Effector memory CD4-positive, alpha-beta T cell (primary cell): ENCODE measurements around the gene ARHGAP24.
"Not testable (repeated sequence)": the region's sequence is repeated elsewhere in the genome, so short reads cannot be mapped to it uniquely, and the experiment has no call there.

Experiments
- DNase-seq, 3 donors: peaks; one replicate each; pipeline ENCODE4 v3.0.0-alpha.2; 2020
- H3K27ac ChIP-seq: 2 replicates; pipeline ENCODE4 v1.7.0; 2013; ENCODE audit warnings: mild to moderate bottlenecking, low read length, moderate library complexity; ENCODE audit not compliant: insufficient read depth, poor library complexity, severe bottlenecking
- H3K27me3 ChIP-seq: replicated peaks from 2 replicates; pipeline ENCODE4 v1.7.0; 2013; ENCODE audit warnings: mild to moderate bottlenecking, low read length; ENCODE audit not compliant: insufficient read depth, control insufficient read depth, poor library complexity, severe bottlenecking
- H3K36me3 ChIP-seq: 2 replicates; pipeline ENCODE4 v1.7.0; 2013; ENCODE audit warnings: mild to moderate bottlenecking, low read length, moderate library complexity; ENCODE audit not compliant: control insufficient read depth, insufficient read depth
- H3K4me1 ChIP-seq: 2 replicates; pipeline ENCODE4 v1.7.0; 2013; ENCODE audit warnings: low read length, mild to moderate bottlenecking; ENCODE audit not compliant: control insufficient read depth, insufficient read depth, poor library complexity, severe bottlenecking
- H3K4me3 ChIP-seq: 2 replicates; pipeline ENCODE4 v1.7.0; 2013; ENCODE audit warnings: low read length, low read depth, mild to moderate bottlenecking; ENCODE audit not compliant: insufficient read depth, poor library complexity, severe bottlenecking
- H3K9me3 ChIP-seq: 2 replicates; pipeline ENCODE4 v1.7.0; 2013; ENCODE audit warnings: mild to moderate bottlenecking, low read length, moderate library complexity; ENCODE audit not compliant: control insufficient read depth

Gene ARHGAP24

DNA sequence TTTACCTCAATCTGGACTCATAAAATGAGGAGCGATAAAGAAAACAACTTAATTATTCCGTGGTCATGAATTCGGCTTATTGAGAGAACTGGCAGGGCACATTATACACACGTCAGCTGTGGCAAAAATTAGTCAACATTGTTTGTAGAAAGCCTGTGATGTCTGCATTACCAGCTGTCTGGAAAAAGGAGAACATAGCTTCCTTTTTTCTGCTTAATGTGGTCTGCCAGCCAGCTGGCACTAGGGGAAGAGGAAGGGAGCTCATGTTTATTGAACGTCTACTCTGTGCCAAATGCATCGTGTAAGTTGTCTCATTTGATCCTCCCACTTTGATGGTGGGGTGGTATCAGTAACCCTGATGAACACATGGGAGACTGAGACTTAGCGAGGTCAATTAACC lies 367.6 kb downstream of the ARHGAP24 start:
- no peak overlapping the region for H3K27ac ChIP-seq
- H3K9me3 ChIP-seq: no peaks in the 10 kb centered on the region
- no peaks in the 10 kb centered on the region for H3K36me3 ChIP-seq
- DNase-seq: no peak
- H3K27me3 ChIP-seq: no peaks in the 10 kb centered on the region
- H3K4me1 ChIP-seq: no peaks in the 10 kb centered on the region
- H3K4me3 ChIP-seq: no peak overlapping the region

GRCh38 chr4:85853740-85854139 lies 378.8 kb downstream of the ARHGAP24 start:
- H3K4me3 ChIP-seq, H3K27me3 ChIP-seq, DNase-seq: not testable (repeated sequence)

DNA sequence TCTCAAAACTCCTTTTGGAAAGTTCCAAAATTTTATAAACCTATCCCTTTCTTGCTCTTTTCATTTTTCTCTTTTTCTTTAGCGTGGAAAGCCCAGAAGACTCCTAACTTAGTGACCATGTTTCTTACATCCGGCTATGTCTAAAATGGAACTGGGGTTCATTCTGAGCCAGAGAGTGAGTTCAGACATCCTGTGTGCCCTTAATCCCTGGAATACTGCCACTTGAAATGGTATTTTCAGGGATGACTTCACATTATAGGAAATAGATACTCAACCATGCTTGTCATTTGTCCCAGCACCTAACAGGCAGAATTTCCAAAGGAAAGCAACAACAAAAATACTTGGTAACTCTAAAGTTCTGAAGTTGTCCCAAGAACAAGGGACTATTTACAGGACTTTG lies 379.6 kb downstream of the ARHGAP24 start:
- Histone ChIP-seq H3K4me1 (no peaks in the 10 kb centered on the region), H3K4me3 (no peak overlapping the region), H3K27me3 (no peaks in the 10 kb centered on the region), H3K9me3 (no peaks in the 10 kb centered on the region), H3K27ac (no peak overlapping the region), H3K36me3 (no peaks in the 10 kb centered on the region)
- DNase-seq: no peak

More at GRCh38 chr4:85853740-85854139, 378.8 kb downstream of the ARHGAP24 start:
- H3K27ac ChIP-seq, H3K36me3 ChIP-seq, H3K4me1 ChIP-seq, H3K9me3 ChIP-seq: not testable (repeated sequence)

DNA sequence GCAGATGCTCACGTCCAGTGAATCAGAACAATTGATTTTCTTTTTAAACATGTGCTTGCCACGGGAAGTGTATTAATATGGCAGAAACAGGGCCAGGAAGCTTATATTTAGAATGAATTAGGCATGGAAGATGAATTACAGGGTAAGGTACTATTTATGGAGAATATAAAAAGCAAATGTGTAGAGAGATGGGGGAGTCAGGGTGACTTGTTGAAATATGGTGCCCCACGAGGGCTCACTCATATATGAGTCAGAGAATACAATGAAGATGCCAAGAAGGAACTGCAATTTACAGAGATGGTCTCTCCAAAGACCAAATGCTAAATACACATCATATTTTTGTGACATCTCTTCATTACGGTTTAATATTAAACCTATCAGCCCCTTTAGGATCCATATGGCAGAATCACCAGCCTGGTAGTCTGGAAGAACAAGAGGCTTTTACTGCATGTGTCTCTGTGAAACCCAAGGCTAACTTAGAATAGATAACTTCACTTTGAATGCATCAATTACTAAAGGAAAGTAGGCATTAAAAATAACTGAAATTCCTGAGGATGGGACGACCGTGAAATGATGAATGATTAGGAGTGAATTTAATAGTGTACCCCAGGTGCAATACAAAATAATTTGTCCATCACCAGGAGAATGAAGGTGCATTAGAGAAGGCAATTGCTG lies 385.3 kb downstream of the ARHGAP24 start:
- Histone ChIP-seq H3K4me1 (no peaks in the 10 kb centered on the region), H3K27ac (no peak overlapping the region), H3K9me3 (no peaks in the 10 kb centered on the region), H3K27me3 (no peaks in the 10 kb centered on the region), H3K36me3 (no peaks in the 10 kb centered on the region), H3K4me3 (no peak overlapping the region)
- no peak for DNase-seq

DNA sequence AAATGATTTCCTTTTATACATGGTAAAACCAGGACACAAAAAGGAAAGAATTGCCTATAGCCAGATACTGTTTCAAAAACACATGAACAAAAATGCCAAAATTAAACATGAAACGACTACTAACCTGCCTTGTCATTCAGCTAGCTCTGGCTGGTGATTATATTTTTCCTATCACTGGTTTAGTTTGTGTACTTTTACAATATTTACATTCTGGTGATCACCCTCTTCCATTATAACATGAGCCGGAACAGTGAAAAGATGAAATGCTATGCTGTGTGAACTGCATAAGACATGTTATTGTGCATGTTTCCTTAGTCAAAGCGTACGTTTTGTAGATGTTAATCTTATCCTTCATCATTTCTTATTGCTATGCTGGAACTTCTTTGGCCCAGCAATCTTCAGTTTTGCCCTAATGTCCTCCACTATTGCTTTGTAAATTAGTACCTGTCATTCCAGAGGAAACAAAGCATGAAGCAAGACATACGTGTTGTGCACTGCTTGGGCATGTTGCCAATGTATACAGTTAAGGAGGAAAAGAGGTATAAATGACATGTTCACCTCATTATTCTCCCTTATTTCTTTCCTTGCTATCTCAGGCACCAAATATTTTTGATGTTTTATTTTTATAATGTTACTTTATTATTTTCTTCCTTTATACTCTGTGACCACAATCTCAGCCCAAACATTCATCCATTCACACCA lies 386.3 kb downstream of the ARHGAP24 start:
- Histone ChIP-seq H3K4me1 (no peaks in the 10 kb centered on the region), H3K27me3 (no peaks in the 10 kb centered on the region), H3K36me3 (no peaks in the 10 kb centered on the region), H3K27ac (no peak overlapping the region), H3K9me3 (no peaks in the 10 kb centered on the region), H3K4me3 (no peak overlapping the region)
- DNase-seq: no peak

DNA sequence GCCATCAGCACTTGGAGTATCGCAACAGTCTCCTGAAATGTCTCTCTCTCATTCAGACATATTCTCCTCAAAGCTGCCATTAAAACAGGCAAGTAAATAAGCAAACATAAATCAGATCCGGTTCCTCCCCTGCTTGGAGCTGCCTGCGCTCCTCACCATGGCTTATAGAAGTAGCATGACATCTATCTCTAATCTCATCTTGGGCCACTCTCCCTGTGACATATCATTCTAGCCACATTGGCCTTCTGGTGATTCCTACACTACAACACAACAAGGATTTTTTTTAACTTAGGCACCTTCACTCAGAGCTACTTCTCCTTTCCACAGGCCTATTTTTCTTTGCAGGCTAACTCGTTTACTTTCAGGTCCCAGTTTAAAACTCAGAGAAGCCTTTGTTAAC lies 387.9 kb downstream of the ARHGAP24 start:
- Histone ChIP-seq H3K27ac (no peak overlapping the region), H3K9me3 (no peaks in the 10 kb centered on the region), H3K4me3 (no peak overlapping the region), H3K4me1 (no peaks in the 10 kb centered on the region), H3K27me3 (no peaks in the 10 kb centered on the region), H3K36me3 (no peaks in the 10 kb centered on the region)
- no peak for DNase-seq

DNA sequence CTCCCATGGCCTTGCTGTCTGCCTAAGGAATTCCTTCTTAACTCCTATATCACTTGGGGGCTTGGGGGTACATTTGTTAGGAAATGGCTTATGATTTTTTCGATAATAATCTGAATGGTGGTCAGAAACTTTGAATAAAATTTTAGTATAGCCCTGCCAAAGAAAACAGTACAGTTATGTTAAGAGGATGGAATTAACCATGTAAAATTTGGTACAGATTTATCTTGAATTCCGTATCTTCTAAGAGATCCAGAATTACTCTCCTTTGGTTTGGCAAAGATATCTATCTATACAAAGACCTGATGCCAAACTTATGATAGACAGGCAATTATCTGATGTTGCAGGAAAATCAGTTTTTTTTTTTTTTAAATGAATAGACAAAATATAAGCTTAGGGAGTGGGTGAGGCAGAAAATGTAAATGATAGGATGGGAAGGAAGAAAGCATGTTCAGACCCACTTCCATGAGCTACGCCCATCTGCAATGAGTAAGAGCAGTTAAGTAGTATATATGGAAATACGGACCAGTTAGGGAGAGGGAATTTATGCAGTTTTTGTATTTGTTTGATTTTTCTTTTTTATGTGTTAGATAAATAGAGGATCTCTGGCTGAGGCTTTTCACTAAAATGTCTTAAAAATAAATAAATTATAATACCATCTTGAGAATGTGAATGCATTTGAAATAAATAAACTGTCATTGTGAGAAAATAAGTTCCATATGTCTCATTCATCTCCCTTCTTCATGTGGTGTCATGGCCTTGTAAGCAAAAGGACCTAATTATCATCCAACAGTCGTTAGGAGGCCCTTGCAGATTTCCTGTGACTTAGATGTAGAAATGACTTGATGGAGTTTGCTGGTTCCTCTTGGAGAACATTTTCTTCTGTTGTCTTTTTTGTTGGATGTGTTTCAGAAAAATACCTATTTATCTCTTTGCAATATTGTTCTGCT lies 389.6 kb downstream of the ARHGAP24 start:
- DNase-seq: no peak
- no peaks in the 10 kb centered on the region for H3K9me3 ChIP-seq
- H3K4me1 ChIP-seq: no peaks in the 10 kb centered on the region
- H3K27me3 ChIP-seq: no peaks in the 10 kb centered on the region
- no peak overlapping the region for H3K27ac ChIP-seq
- H3K36me3 ChIP-seq: no peaks in the 10 kb centered on the region
- H3K4me3 ChIP-seq: no peak overlapping the region

- Histone ChIP-seq H3K27ac (no peak overlapping the region), H3K36me3 (no peaks in the 10 kb centered on the region), H3K27me3 (no peaks in the 10 kb centered on the region), H3K4me1 (no peaks in the 10 kb centered on the region), H3K4me3 (no peak overlapping the region), H3K9me3 (no peaks in the 10 kb centered on the region)
- DNase-seq: no peak
Observed at GRCh38 chr4:85865256-85865655, 390.3 kb downstream of the ARHGAP24 start.

DNA sequence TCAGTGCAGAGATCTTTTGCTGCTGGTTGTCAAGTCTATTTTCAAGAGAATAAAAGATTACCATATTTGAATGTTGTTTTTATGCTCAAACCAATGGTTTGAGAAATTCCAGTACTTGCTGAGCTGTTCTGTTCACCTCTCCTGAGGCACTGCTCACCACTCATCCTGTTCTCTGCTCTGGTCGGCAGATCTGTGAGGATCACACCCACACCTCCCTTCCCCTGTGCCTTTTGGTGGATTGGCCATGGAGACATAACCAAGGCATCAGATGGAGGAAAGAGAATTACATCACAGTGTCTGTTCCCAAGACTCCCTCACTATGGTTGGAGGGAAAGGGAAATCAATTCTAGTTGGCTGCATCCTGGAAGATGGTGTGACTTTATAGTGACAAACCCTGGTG lies 391.6 kb downstream of the ARHGAP24 start:
- H3K27me3 ChIP-seq: no peaks in the 10 kb centered on the region
- H3K4me1 ChIP-seq: no peaks in the 10 kb centered on the region
- H3K9me3 ChIP-seq: no peaks in the 10 kb centered on the region
- DNase-seq: no peak
- no peak overlapping the region for H3K4me3 ChIP-seq
- H3K27ac ChIP-seq: no peak overlapping the region
- H3K36me3 ChIP-seq: no peaks in the 10 kb centered on the region

- DNase-seq: no peak
- no peaks in the 10 kb centered on the region for H3K9me3 ChIP-seq
- H3K36me3 ChIP-seq: no peaks in the 10 kb centered on the region
- no peaks in the 10 kb centered on the region for H3K4me1 ChIP-seq
- H3K4me3 ChIP-seq: no peak overlapping the region
- H3K27ac ChIP-seq: no peak overlapping the region
- H3K27me3 ChIP-seq: no peaks in the 10 kb centered on the region
Observed at GRCh38 chr4:85867271-85867670, 392.3 kb downstream of the ARHGAP24 start.
